Prostate gland (tissue), 2 donors: ENCODE results near the gene NBAS.

Experiments
- CTCF ChIP-seq, 4 experiments: fragments of 200-600 bp in 2 of 4; fragments of 450-650 bp in 2 of 4; sonication (generic) in 2 of 4; IDR thresholded peaks; 1 replicate in 3 of 4; 2 replicates in 1 of 4; pipeline ENCODE4 v1.5.1; 2016 to 2019; ENCODE audit warnings: antibody characterized with exemption in 4 of 4, mild to moderate bottlenecking in 2 of 4, moderate library complexity in 2 of 4
- POLR2AphosphoS5 ChIP-seq: sonication (generic); formaldehyde crosslinking; IDR thresholded peaks from one replicate; pipeline ENCODE4 v1.6.1; 2017; ENCODE audit warnings: antibody characterized with exemption

GRCh38 chr2:15538792-15539191 lies 22.3 kb downstream of the NBAS start:
- TF ChIP-seq CTCF (IDR thresholded peaks at IDR 0.05): no peak
- no peak for TF ChIP-seq POLR2AphosphoS5
